Liver (tissue), 9 donors: ENCODE measurements around the gene ANKRA2. TPM values are rescaled to one million over a fixed set of nuclear protein-coding genes. Genes with fewer than 3 reads are reported as not detected.

Source experiments
- DNase-seq: peaks from one replicate; pipeline ENCODE4 v3.0.0-alpha.2; 2017; ENCODE audit warnings: low spot score
- H3K27ac ChIP-seq, 2 donors: one replicate each; pipeline ENCODE4 v1.7.0; 2013; ENCODE audit warnings: inconsistent platforms in 2 of 2, low read length in 2 of 2, control low read depth in 1 of 2, low read depth in 1 of 2, mild to moderate bottlenecking in 1 of 2
- H3K27me3 ChIP-seq, 4 donors: one replicate each; pipeline versions ENCODE4 v1.6.1 to v1.7.0; 2013; ENCODE audit warnings: low read length in 3 of 4, inconsistent platforms in 1 of 4, mild to moderate bottlenecking in 1 of 4, moderate library complexity in 1 of 4; ENCODE audit not compliant: control insufficient read depth in 4 of 4, insufficient read depth in 4 of 4
- H3K36me3 ChIP-seq, 4 donors: one replicate each; pipeline versions ENCODE4 v1.6.1 to v1.7.0; 2013; ENCODE audit warnings: low read length in 3 of 4, mild to moderate bottlenecking in 3 of 4, low read depth in 1 of 4, moderate library complexity in 1 of 4; ENCODE audit not compliant: control insufficient read depth in 4 of 4, insufficient read depth in 3 of 4
- H3K4me1 ChIP-seq, 4 donors: one replicate each; pipeline versions ENCODE4 v1.6.1 to v1.7.0; 2013; ENCODE audit warnings: low read length in 3 of 4, mild to moderate bottlenecking in 3 of 4, moderate library complexity in 1 of 4; ENCODE audit not compliant: control insufficient read depth in 4 of 4, insufficient read depth in 4 of 4
- H3K4me3 ChIP-seq, 3 donors: one replicate each; pipeline versions ENCODE4 v1.6.1 to v1.7.0; 2013; ENCODE audit warnings: low read length in 3 of 3, control low read depth in 1 of 3, low read depth in 1 of 3, mild to moderate bottlenecking in 1 of 3
- H3K9ac ChIP-seq, 2 donors: one replicate each; pipeline ENCODE4 v1.7.0; 2013; ENCODE audit warnings: low read length in 2 of 2, mild to moderate bottlenecking in 2 of 2, moderate library complexity in 2 of 2, control low read depth in 1 of 2, low read depth in 1 of 2
- H3K9me3 ChIP-seq, 4 donors: one replicate each; pipeline versions ENCODE4 v1.6.1 to v1.7.0; 2013; ENCODE audit warnings: low read length in 3 of 4; ENCODE audit not compliant: control insufficient read depth in 4 of 4
- ATF3 ChIP-seq: IDR thresholded peaks from 2 replicates; pipeline ENCODE4 v1.6.1; 2016; ENCODE audit warnings: antibody characterized with exemption
- EGR1 ChIP-seq, 2 donors: IDR thresholded peaks; 2 replicates each; pipeline ENCODE4 v1.6.1; 2016 to 2018; ENCODE audit warnings: antibody characterized with exemption in 2 of 2, low read depth in 2 of 2
- FOXA1 ChIP-seq: IDR thresholded peaks from 2 replicates; pipeline ENCODE4 v1.6.1; 2016; ENCODE audit warnings: antibody characterized with exemption
- FOXA2 ChIP-seq: IDR thresholded peaks from 2 replicates; pipeline ENCODE4 v1.6.1; 2016; ENCODE audit warnings: antibody characterized with exemption
- GABPA ChIP-seq, 2 donors: IDR thresholded peaks in 1 of 2; conservative IDR thresholded peaks in 1 of 2; 2 replicates each; pipeline ENCODE4 v1.6.1; 2016; ENCODE audit warnings: antibody characterized with exemption in 2 of 2, mild to moderate bottlenecking in 1 of 2, moderate library complexity in 1 of 2
- HNF4A ChIP-seq, 2 donors: conservative IDR thresholded peaks; 2 replicates each; pipeline ENCODE4 v1.6.1; 2016; ENCODE audit warnings: antibody characterized with exemption in 2 of 2, mild to moderate bottlenecking in 2 of 2
- HNF4G ChIP-seq: IDR thresholded peaks from 2 replicates; pipeline ENCODE4 v1.6.1; 2016; ENCODE audit warnings: antibody characterized with exemption
- JUND ChIP-seq, 2 donors: IDR thresholded peaks; 2 replicates each; pipeline ENCODE4 v1.6.1; 2016; ENCODE audit warnings: antibody characterized with exemption in 2 of 2
- MAX ChIP-seq: IDR thresholded peaks from 2 replicates; pipeline ENCODE4 v1.6.1; 2016; ENCODE audit warnings: antibody characterized with exemption
- NR2F2 ChIP-seq: IDR thresholded peaks from 2 replicates; pipeline ENCODE4 v1.6.1; 2016; ENCODE audit warnings: antibody characterized with exemption
- RAD21 ChIP-seq, 2 donors: IDR thresholded peaks; 2 replicates each; pipeline ENCODE4 v1.6.1; 2016; ENCODE audit warnings: antibody characterized with exemption in 2 of 2, mild to moderate bottlenecking in 2 of 2
- RXRA ChIP-seq, 2 donors: IDR thresholded peaks; 2 replicates each; pipeline ENCODE4 v1.6.1; 2017 to 2018; ENCODE audit warnings: antibody characterized with exemption in 2 of 2, mild to moderate bottlenecking in 1 of 2
- SP1 ChIP-seq: IDR thresholded peaks from 2 replicates; pipeline ENCODE4 v1.6.1; 2018; ENCODE audit warnings: antibody characterized with exemption, mild to moderate bottlenecking
- TAF1 ChIP-seq: conservative IDR thresholded peaks from 2 replicates; pipeline ENCODE4 v1.6.1; 2016; ENCODE audit warnings: antibody characterized with exemption, mild to moderate bottlenecking
- YY1 ChIP-seq: IDR thresholded peaks from 2 replicates; pipeline ENCODE4 v1.6.1; 2016; ENCODE audit warnings: antibody characterized with exemption, mild to moderate bottlenecking
- ZBTB33 ChIP-seq: IDR thresholded peaks from 2 replicates; pipeline ENCODE4 v1.6.1; 2016; ENCODE audit warnings: antibody characterized with exemption
- WGBS: extraction: QIAGEN DNeasy Blood & Tissue Kit; methylation state at CpG from one replicate; pipeline ENCODE4 v1.1.7; 2013; 5-methylcytosine and 5-hydroxymethylcytosine counted together
- polyA plus RNA-seq, 2 donors: library from polyadenylated mRNA; stranded (reverse) in 1 of 2; unstranded in 1 of 2; fragments of 200-250 nt in 1 of 2; fragments of >200 nt in 1 of 2; fragmentation: Nextera tagmentation in 1 of 2; extraction: Ambion mirVana in 1 of 2; gene quantifications; one replicate each; pipeline versions ENCODE4 v1.2.1 to v1.2.3, GENCODE V29; 2013 to 2015
- total RNA-seq, 2 donors: library from RNA; depleted of rRNA; stranded (reverse); fragments of >200 nt; gene quantifications; one replicate each; pipeline ENCODE4 v1.2.3, GENCODE V29; 2014
- TF ChIP-seq, protein P1 (sequence below): IDR thresholded peaks from 2 replicates; pipeline ENCODE4 v1.6.1; 2016; ENCODE audit warnings: antibody characterized with exemption, mild to moderate bottlenecking
- TF ChIP-seq, protein P2 (sequence below): fragments of 150-350 bp; IDR thresholded peaks from 2 replicates; pipeline ENCODE4 v1.5.1; 2017; ENCODE audit warnings: improper control_type of control experiment, low read depth, low read length; ENCODE audit not compliant: missing input control
- donor health status: healthy.
- donor health status: healthy.
- donor health status: healthy.
- donor health status: healthy.
- donor health status: healthy.

ANKRA2 gene
- total and polyA plus RNA-seq, 4 donors: 5.9 to 17.0 (median 14.5) TPM

GRCh38 chr5:73514418-73514817 lies 51.0 kb downstream of the ANKRA2 start:
- Histone ChIP-seq H3K9ac (no peak overlapping the region), H3K27ac (no peak overlapping the region), H3K9me3 (no peaks in the 10 kb centered on the region), H3K36me3 (no peaks in the 10 kb centered on the region), H3K4me1 (no peaks in the 10 kb centered on the region), H3K27me3 (no peaks in the 10 kb centered on the region), H3K4me3 (no peak overlapping the region)
- WGBS: 56% methylated on average over 2 of the region's 2 CpGs
- DNase-seq: no peak
- TF ChIP-seq SP1 (no peak), GABPA (IDR thresholded peaks at IDR 0.05 in 1 of 2, conservative IDR thresholded peaks at IDR 0.05 in 1 of 2) (no peak), YY1 (no peak), RXRA (IDR thresholded peaks at IDR 0.05) (no peak), NR2F2 (no peak), ZBTB33 (no peak), EGR1 (IDR thresholded peaks at IDR 0.05; ENCODE audit: low read depth in 2 of 2) (no peak), RAD21 (IDR thresholded peaks at IDR 0.05) (no peak), ATF3 (no peak), JUND (IDR thresholded peaks at IDR 0.05) (no peak), FOXA1 (no peak), MAX (no peak), HNF4G (no peak), FOXA2 (no peak), TAF1 (no peak), HNF4A (conservative IDR thresholded peaks at IDR 0.05) (no peak)
- TF ChIP-seq, protein P1, sequence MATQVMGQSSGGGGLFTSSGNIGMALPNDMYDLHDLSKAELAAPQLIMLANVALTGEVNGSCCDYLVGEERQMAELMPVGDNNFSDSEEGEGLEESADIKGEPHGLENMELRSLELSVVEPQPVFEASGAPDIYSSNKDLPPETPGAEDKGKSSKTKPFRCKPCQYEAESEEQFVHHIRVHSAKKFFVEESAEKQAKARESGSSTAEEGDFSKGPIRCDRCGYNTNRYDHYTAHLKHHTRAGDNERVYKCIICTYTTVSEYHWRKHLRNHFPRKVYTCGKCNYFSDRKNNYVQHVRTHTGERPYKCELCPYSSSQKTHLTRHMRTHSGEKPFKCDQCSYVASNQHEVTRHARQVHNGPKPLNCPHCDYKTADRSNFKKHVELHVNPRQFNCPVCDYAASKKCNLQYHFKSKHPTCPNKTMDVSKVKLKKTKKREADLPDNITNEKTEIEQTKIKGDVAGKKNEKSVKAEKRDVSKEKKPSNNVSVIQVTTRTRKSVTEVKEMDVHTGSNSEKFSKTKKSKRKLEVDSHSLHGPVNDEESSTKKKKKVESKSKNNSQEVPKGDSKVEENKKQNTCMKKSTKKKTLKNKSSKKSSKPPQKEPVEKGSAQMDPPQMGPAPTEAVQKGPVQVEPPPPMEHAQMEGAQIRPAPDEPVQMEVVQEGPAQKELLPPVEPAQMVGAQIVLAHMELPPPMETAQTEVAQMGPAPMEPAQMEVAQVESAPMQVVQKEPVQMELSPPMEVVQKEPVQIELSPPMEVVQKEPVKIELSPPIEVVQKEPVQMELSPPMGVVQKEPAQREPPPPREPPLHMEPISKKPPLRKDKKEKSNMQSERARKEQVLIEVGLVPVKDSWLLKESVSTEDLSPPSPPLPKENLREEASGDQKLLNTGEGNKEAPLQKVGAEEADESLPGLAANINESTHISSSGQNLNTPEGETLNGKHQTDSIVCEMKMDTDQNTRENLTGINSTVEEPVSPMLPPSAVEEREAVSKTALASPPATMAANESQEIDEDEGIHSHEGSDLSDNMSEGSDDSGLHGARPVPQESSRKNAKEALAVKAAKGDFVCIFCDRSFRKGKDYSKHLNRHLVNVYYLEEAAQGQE: no peak
- TF ChIP-seq, protein P2, sequence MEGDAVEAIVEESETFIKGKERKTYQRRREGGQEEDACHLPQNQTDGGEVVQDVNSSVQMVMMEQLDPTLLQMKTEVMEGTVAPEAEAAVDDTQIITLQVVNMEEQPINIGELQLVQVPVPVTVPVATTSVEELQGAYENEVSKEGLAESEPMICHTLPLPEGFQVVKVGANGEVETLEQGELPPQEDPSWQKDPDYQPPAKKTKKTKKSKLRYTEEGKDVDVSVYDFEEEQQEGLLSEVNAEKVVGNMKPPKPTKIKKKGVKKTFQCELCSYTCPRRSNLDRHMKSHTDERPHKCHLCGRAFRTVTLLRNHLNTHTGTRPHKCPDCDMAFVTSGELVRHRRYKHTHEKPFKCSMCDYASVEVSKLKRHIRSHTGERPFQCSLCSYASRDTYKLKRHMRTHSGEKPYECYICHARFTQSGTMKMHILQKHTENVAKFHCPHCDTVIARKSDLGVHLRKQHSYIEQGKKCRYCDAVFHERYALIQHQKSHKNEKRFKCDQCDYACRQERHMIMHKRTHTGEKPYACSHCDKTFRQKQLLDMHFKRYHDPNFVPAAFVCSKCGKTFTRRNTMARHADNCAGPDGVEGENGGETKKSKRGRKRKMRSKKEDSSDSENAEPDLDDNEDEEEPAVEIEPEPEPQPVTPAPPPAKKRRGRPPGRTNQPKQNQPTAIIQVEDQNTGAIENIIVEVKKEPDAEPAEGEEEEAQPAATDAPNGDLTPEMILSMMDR: no peak
